Astrocyte (in vitro differentiated cells and primary cell): Measurements from ENCODE around the gene CXCR5.

ENCODE experiments used
- CTCF ChIP-seq: IDR thresholded peaks from 2 replicates; pipeline ENCODE4 v1.5.1; 2011; ENCODE audit warnings: low read depth, mild to moderate bottlenecking, inconsistent platforms, low read length, moderate library complexity; ENCODE audit not compliant: insufficient read depth
- EZH2 ChIP-seq: IDR thresholded peaks from 2 replicates; pipeline ENCODE4 v1.6.1; 2012; ENCODE audit warnings: mild to moderate bottlenecking, low read length, inconsistent platforms; ENCODE audit not compliant: insufficient read depth

- TF ChIP-seq CTCF (no peak), EZH2 (no peak)
Observed at GRCh38 chr11:118908264-118908663, 24.6 kb downstream of the CXCR5 start.
